HepG2 (cell line): ENCODE results near the gene JAZF1. TPM values are rescaled to one million over a fixed set of nuclear protein-coding genes. Genes with fewer than 3 reads are reported as not detected.

Source experiments
- ATAC-seq: fragments of 200-7000 bp; cut with Tn5 transposase; 3 replicates; pipeline ENCODE4 v1.9.1; 2020; ENCODE audit warnings: mild to moderate bottlenecking, moderate library complexity
- BruUV-seq: library from RNA; stranded (reverse); fragments of 400-500 nt; replicated peaks from 2 replicates; lab custom pipeline; 2021; lab: Mats Ljungman, UMichigan
- CTCF ChIA-PET: fragments of 300-600 bp; formaldehyde crosslinking; extraction: SDS; loops from one replicate; lab custom pipeline; 2021; ENCODE audit warnings: low total read pairs, inconsistent platforms, low intra/inter-chr PET ratio; lab: Yijun Ruan, JAX
- POLR2A ChIA-PET: fragments of 350-600 bp; sonication (Branson Sonifier 250); formaldehyde crosslinking; loops from one replicate; lab custom pipeline; 2020; ENCODE audit warnings: antibody characterized with exemption, inconsistent platforms; lab: Yijun Ruan, JAX
- DNase-seq: peaks from one replicate; pipeline ENCODE4 v3.0.0-alpha.2; 2015; ENCODE audit warnings: low spot score
- FAIRE-seq: peaks from 3 replicates; lab custom pipeline; 2011; peaks lifted over from hg19 to GRCh38; lab: Jason Lieb, UNC
- H2AFZ ChIP-seq: one replicate; pipeline ENCODE4 v1.6.1; 2011; ENCODE audit warnings: low read length, inconsistent platforms
- H3K27ac ChIP-seq: fragments of 300-600 bp; 3 replicates; pipeline ENCODE4 v1.8.0; 2011; ENCODE audit warnings: mixed run types, mild to moderate bottlenecking, mixed read lengths, low read length, inconsistent platforms; ENCODE audit not compliant: insufficient read depth; ENCODE audit errors: extremely low read length
- H3K27me3 ChIP-seq, 2 experiments: fragments of 200-600 bp in 1 of 2; 2 replicates in 1 of 2; 3 replicates in 1 of 2; pipeline versions ENCODE4 v1.6.0 to v1.8.0; 2011; ENCODE audit warnings: low read length in 2 of 2, mild to moderate bottlenecking in 2 of 2, moderate library complexity in 2 of 2, inconsistent platforms in 1 of 2; ENCODE audit not compliant: insufficient read depth in 2 of 2, control insufficient read depth in 1 of 2
- H3K36me3 ChIP-seq, 2 experiments: fragments of 200-600 bp in 1 of 2; replicated peaks in 1 of 2; 2 replicates in 1 of 2; 3 replicates in 1 of 2; pipeline versions ENCODE4 v1.5.1 to v1.8.0; 2011; ENCODE audit warnings: low read length in 2 of 2, inconsistent platforms in 1 of 2; ENCODE audit not compliant: insufficient read depth in 2 of 2, control insufficient read depth in 1 of 2
- H3K4me1 ChIP-seq: 2 replicates; pipeline ENCODE4 v1.5.1; 2012; ENCODE audit warnings: low read length, inconsistent platforms; ENCODE audit not compliant: insufficient read depth
- H3K4me2 ChIP-seq: 2 replicates; pipeline ENCODE4 v1.6.0; 2011; ENCODE audit warnings: low read depth, low read length, inconsistent platforms
- H3K4me3 ChIP-seq, 3 experiments: fragments of 200-600 bp in 1 of 3; sonication (generic), shearing (Covaris generic) in 1 of 3; replicated peaks in 1 of 3; 2 replicates each; pipeline ENCODE4 v1.5.1; 2011 to 2016; ENCODE audit warnings: low read length in 3 of 3, inconsistent platforms in 2 of 3, low read depth in 2 of 3, mild to moderate bottlenecking in 2 of 3, control low read depth in 1 of 3, mixed read lengths in 1 of 3; ENCODE audit not compliant: insufficient read depth in 1 of 3
- H3K79me2 ChIP-seq: one replicate; pipeline ENCODE4 v1.6.1; 2011; ENCODE audit warnings: low read length, inconsistent platforms; ENCODE audit not compliant: insufficient read depth
- H3K9ac ChIP-seq: 2 replicates; pipeline ENCODE4 v1.6.0; 2011; ENCODE audit warnings: mild to moderate bottlenecking, low read depth, low read length, inconsistent platforms; ENCODE audit not compliant: insufficient read depth
- H3K9me3 ChIP-seq: 2 replicates; pipeline ENCODE4 v1.5.1; 2012; ENCODE audit warnings: mild to moderate bottlenecking, low read length
- H4K20me1 ChIP-seq: 2 replicates; pipeline ENCODE4 v1.6.0; 2011; ENCODE audit warnings: inconsistent platforms, mild to moderate bottlenecking, low read length, moderate library complexity; ENCODE audit not compliant: insufficient read depth
- ATF5 ChIP-seq: sonication (generic); formaldehyde crosslinking; IDR thresholded peaks from 2 replicates; pipeline ENCODE4 v1.4.0; 2020; ENCODE audit warnings: mild to moderate bottlenecking, low read depth, missing genetic modification reagents
- NR2C2 ChIP-seq: sonication (generic); formaldehyde crosslinking; IDR thresholded peaks from 2 replicates; pipeline ENCODE4 v1.4.0; 2020; ENCODE audit warnings: missing genetic modification reagents, mild to moderate bottlenecking, moderate library complexity, borderline replicate concordance
- RFX5 ChIP-seq: IDR thresholded peaks from 2 replicates; pipeline ENCODE4 v1.6.1; 2011; ENCODE audit warnings: low read depth, low read length, improper control_type of control experiment
- ZBTB25 ChIP-seq: IDR thresholded peaks from 2 replicates; pipeline ENCODE4 v1.6.1; 2018; ENCODE audit warnings: missing genetic modification reagents
- ZBTB7A ChIP-seq: sonication (generic); formaldehyde crosslinking; IDR thresholded peaks from 2 replicates; pipeline ENCODE4 v1.8.0; 2022; ENCODE audit warnings: mild to moderate bottlenecking, missing genetic modification reagents
- ZNF547 ChIP-seq: sonication (generic); formaldehyde crosslinking; IDR thresholded peaks from 2 replicates; pipeline ENCODE4 v1.5.1; 2020; ENCODE audit warnings: mild to moderate bottlenecking, missing genetic modification reagents
- WGBS: methylation state at CpG from one replicate; pipeline ENCODE4 v1.1.6; 2017; ENCODE audit warnings: low lambda C conversion rate; 5-methylcytosine and 5-hydroxymethylcytosine counted together
- in situ Hi-C: cut with HindIII; loops from 2 replicates; pipeline ENCODE4 v1.10.0; 2017; ENCODE audit warnings: low pct_unique_long_range_greater_than_20kb; ENCODE audit not compliant: extremely low pct_ligation_motif_present
- intact Hi-C: fragments of 100-400 bp; cut with micrococcal nuclease; formaldehyde crosslinking; loops from one replicate; pipeline ENCODE4 v1.10.0; 2022; ENCODE audit not compliant: unreplicated experiment
- polyA plus RNA-seq, 8 experiments: library from polyadenylated mRNA; depleted of rRNA in 3 of 8; stranded (reverse) in 7 of 8; unstranded in 1 of 8; fragments of >200 nt; fragmentation: Illumina TruSeq in 4 of 8; extraction: Trizol in 4 of 8; gene quantifications; 2 replicates each; pipeline versions ENCODE4 v1.2.1 to v1.2.3, GENCODE V29; 2011 to 2016; ENCODE audit warnings: low read depth in 4 of 8, missing spikeins in 1 of 8, mixed read lengths in 1 of 8; ENCODE audit not compliant: insufficient read depth in 1 of 8
- total RNA-seq, 5 experiments: library from RNA; depleted of rRNA; stranded (reverse); fragments of >200 nt; fragmentation: Illumina TruSeq; extraction: Trizol; gene quantifications; 2 replicates each; pipeline ENCODE4 v1.2.3, GENCODE V29; 2016; ENCODE audit warnings: low read depth in 1 of 5
- TF ChIP-seq, protein P1 (sequence below): IDR thresholded peaks from 2 replicates; pipeline ENCODE4 v1.6.1; 2016; ENCODE audit warnings: missing biosample characterization, missing genetic modification reagents, low read depth
- TF ChIP-seq, protein P2 (sequence below): sonication (generic); formaldehyde crosslinking; IDR thresholded peaks from 2 replicates; pipeline ENCODE4 v1.5.0; 2020; ENCODE audit warnings: mild to moderate bottlenecking, missing genetic modification reagents, borderline replicate concordance

Gene JAZF1
- total and polyA plus RNA-seq, 2 of the 13 experiments (the other 11 are each of a cell fraction or from before 2014, with no cell fraction given): not detected

DNA sequence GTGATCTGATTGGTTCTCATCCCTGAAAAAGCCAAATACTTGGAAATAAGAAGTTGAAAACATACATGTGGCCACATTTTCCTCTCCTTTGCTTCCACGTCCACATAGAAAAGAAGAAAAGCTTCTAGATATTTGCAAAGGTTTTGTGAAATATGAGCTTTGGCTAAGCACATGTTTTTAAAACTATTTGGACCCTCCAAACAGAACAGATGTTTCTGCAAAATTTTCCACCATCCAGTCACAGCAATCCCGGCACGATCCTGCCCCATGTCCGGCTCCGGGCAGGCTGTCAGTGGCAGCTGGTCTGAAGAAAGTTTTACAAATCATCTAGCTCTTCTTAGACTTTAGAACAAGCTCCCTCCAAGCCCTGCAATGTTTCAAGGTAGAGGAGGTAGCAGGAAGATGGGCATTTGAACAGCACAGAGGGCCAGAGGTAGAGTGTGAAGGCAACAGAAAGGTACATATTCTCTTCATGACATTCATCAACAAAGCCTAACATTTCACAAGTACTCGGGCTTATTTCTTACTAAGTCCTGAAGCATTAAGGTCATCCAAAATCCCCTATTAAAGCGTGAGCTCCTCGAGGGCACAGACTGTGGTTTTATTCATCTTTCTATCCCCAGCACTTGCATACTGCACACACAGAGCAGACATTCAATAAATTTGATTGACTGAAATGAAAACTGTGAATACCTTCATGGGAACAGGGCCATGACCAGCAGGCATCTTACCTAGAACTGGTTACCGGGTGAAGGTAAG is 110.1 kb downstream of the JAZF1 start (continued):
- no peak for TF ChIP-seq ZBTB7A (CRISPR knock-in tag)
- TF ChIP-seq, protein P1, sequence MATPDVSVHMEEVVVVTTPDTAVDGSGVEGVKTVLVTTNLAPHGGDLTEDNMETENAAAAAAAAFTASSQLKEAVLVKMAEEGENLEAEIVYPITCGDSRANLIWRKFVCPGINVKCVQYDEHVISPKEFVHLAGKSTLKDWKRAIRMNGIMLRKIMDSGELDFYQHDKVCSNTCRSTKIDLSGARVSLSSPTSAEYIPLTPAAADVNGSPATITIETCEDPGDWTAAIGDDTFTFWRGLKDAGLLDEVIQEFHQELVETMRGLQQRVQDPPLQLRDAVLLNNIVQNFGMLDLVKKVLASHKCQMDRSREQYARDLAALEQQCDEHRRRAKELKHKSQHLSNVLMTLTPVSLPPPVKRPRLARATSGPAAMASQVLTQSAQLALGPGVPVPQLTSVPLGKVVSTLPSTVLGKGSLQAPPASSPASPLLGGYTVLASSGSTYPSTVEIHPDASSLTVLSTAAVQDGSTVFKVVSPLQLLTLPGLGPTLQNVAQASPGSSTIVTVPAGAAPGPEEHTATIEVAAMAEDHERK (CRISPR knock-in tag): no peak
- TF ChIP-seq RFX5: no peak
- TF ChIP-seq, protein P2, sequence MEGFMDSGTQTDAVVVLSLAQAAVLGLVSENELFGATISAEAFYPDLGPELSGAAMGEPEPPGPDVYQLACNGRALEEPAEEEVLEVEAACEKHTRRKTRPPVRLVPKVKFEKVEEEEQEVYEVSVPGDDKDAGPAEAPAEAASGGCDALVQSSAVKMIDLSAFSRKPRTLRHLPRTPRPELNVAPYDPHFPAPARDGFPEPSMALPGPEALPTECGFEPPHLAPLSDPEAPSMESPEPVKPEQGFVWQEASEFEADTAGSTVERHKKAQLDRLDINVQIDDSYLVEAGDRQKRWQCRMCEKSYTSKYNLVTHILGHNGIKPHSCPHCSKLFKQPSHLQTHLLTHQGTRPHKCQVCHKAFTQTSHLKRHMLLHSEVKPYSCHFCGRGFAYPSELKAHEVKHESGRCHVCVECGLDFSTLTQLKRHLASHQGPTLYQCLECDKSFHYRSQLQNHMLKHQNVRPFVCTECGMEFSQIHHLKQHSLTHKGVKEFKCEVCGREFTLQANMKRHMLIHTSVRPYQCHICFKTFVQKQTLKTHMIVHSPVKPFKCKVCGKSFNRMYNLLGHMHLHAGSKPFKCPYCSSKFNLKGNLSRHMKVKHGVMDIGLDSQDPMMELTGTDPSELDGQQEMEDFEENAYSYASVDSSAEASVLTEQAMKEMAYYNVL: no peak
- no peak for TF ChIP-seq ATF5
- TF ChIP-seq NR2C2 (CRISPR knock-in tag): no peak

DNA sequence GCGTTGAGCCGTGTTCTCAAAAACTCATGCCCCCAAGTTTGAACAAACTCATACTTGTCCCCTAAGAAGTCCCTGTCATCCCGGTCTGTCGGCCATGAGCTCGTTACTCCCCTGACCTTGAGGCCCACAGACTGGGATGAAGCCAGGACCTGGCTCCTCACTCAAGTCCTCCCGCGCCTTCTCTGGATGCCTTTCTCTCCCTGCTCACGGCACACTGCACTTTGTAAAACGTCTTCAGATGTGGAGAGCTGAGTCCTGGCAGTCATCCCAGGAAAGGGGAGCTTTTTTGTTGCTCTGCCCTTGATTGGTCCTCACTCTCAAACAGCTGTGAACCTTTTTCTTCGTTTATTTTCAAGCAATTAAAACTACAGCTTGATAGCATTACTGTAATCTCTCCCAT is 110.8 kb downstream of the JAZF1 start:
- Histone ChIP-seq H3K27ac (no peak overlapping the region), H3K4me3 (no peak overlapping the region), H3K4me1 (no peaks in the 10 kb centered on the region), H3K27me3 (peaks cover 3 to 23% of the 10 kb centered on the region in 2 experiments; a peak in 4 of 5 replicates), H4K20me1 (no peaks in the 10 kb centered on the region), H3K9ac (no peak overlapping the region), H3K36me3 (no peaks in the 10 kb centered on the region), H3K9me3 (no peaks in the 10 kb centered on the region), H2AFZ (no peak overlapping the region), H3K4me2 (no peak overlapping the region), H3K79me2 (no peaks in the 10 kb centered on the region)
- intact Hi-C loops (no loop called here), in situ Hi-C loops (no loop called here)
- ATAC-seq: no peak
- no peak for FAIRE-seq
- 42% methylated on average over 10 of the region's 10 CpGs for WGBS
- ChIA-PET POLR2A (no interaction called here), CTCF (no interaction called here)
- DNase-seq: no peak
- BruUV-seq: no TSS peak
- TF ChIP-seq ZBTB25 (CRISPR knock-in tag) (no peak), ZNF547 (CRISPR knock-in tag) (no peak)
